K562 (cell line): ENCODE measurements around the gene SNRNP48. TPM values are rescaled to one million over a fixed set of nuclear protein-coding genes. Genes with fewer than 3 reads are reported as not detected.

ENCODE experiments used
- ATAC-seq: fragments of 200-7000 bp; cut with Tn5 transposase; 3 replicates; pipeline ENCODE4 v1.9.1; 2020; ENCODE audit warnings: moderate library complexity
- BruUV-seq: library from RNA; stranded (reverse); fragments of 400-500 nt; replicated peaks from 2 replicates; lab custom pipeline; 2021; lab: Mats Ljungman, UMichigan
- CTCF ChIA-PET: fragments of 300-600 bp; formaldehyde crosslinking; extraction: SDS; loops from one replicate; lab custom pipeline; 2021; ENCODE audit warnings: low intra/inter-chr PET ratio; lab: Yijun Ruan, JAX
- POLR2A ChIA-PET: fragments of 300-600, 350-650 bp; sonication (Branson Sonifier 250); formaldehyde crosslinking; extraction: SDS; loops from one replicate; lab custom pipeline; 2021; ENCODE audit warnings: antibody characterized with exemption, inconsistent platforms; lab: Yijun Ruan, JAX
- DNase-seq, 4 experiments: peaks; one replicate each; pipeline versions ENCODE4 v3.0.0 to v3.0.0-alpha.2; 2011 to 2018; ENCODE audit warnings: low spot score in 3 of 4, mixed read lengths in 3 of 4; ENCODE audit errors: extremely low read depth in 1 of 4
- FAIRE-seq: peaks from 2 replicates; lab custom pipeline; 2011; peaks lifted over from hg19 to GRCh38; lab: Jason Lieb, UNC
- H2AFZ ChIP-seq: 2 replicates; pipeline ENCODE4 v1.6.0; 2011; ENCODE audit warnings: low read depth, low read length, control low read depth, inconsistent platforms
- H3K27ac ChIP-seq: fragments of 200-600 bp; 3 replicates; pipeline ENCODE4 v1.8.0; 2011; ENCODE audit warnings: low read depth, mild to moderate bottlenecking, control low read depth, inconsistent platforms, low read length, moderate library complexity, mixed read lengths; ENCODE audit errors: extremely low read depth
- H3K27me3 ChIP-seq, 2 experiments: fragments of 300-600 bp in 1 of 2; 2 replicates in 1 of 2; 3 replicates in 1 of 2; pipeline versions ENCODE4 v1.6.0 to v1.8.0; 2011; ENCODE audit warnings: inconsistent platforms in 2 of 2, low read length in 2 of 2, mild to moderate bottlenecking in 1 of 2, mixed read lengths in 1 of 2, moderate library complexity in 1 of 2; ENCODE audit not compliant: control insufficient read depth in 2 of 2, insufficient read depth in 2 of 2
- H3K36me3 ChIP-seq: fragments of 300-600 bp; 3 replicates; pipeline ENCODE4 v1.8.0; 2011; ENCODE audit warnings: mild to moderate bottlenecking, low read length, inconsistent platforms; ENCODE audit not compliant: control insufficient read depth, insufficient read depth
- H3K4me1 ChIP-seq, 2 experiments: fragments of 200-600 bp in 1 of 2; replicated peaks in 1 of 2; 2 replicates in 1 of 2; 3 replicates in 1 of 2; pipeline versions ENCODE4 v1.5.1 to v1.8.0; 2011; ENCODE audit warnings: inconsistent platforms in 2 of 2, low read length in 2 of 2, mild to moderate bottlenecking in 1 of 2, mixed read lengths in 1 of 2, moderate library complexity in 1 of 2; ENCODE audit not compliant: control insufficient read depth in 2 of 2, insufficient read depth in 2 of 2
- H3K4me2 ChIP-seq: 2 replicates; pipeline ENCODE4 v1.6.1; 2011; ENCODE audit warnings: low read length, control low read depth, inconsistent platforms, mixed read lengths; ENCODE audit not compliant: insufficient read depth
- H3K4me3 ChIP-seq: fragments of 200-600 bp; sonication (generic), shearing (Covaris generic); 2 replicates; pipeline ENCODE4 v1.5.1; 2016; ENCODE audit warnings: control low read depth, inconsistent platforms
- H3K79me2 ChIP-seq: fragments of 200-600 bp; 3 replicates; pipeline ENCODE4 v1.8.0; 2011; ENCODE audit warnings: low read length, inconsistent platforms; ENCODE audit not compliant: control insufficient read depth, insufficient read depth
- H3K9ac ChIP-seq, 2 experiments: 2 replicates each; pipeline versions ENCODE4 v1.6.0 to v1.6.1; 2011; ENCODE audit warnings: low read depth in 2 of 2, low read length in 2 of 2, control low read depth in 1 of 2, inconsistent platforms in 1 of 2, mild to moderate bottlenecking in 1 of 2, mixed read lengths in 1 of 2; ENCODE audit not compliant: insufficient read depth in 1 of 2
- H3K9me1 ChIP-seq: one replicate; pipeline ENCODE4 v1.6.0; 2011; ENCODE audit warnings: inconsistent platforms, mild to moderate bottlenecking, low read length, moderate library complexity; ENCODE audit not compliant: control insufficient read depth, insufficient read depth
- H3K9me3 ChIP-seq: replicated peaks from 2 replicates; pipeline ENCODE4 v1.5.1; 2011; ENCODE audit warnings: low read depth, low read length, inconsistent platforms; ENCODE audit not compliant: control insufficient read depth, insufficient read depth
- H4K20me1 ChIP-seq: replicated peaks from 2 replicates; pipeline ENCODE4 v1.6.1; 2011; ENCODE audit warnings: low read length, inconsistent platforms, mixed read lengths; ENCODE audit not compliant: control insufficient read depth, insufficient read depth
- ATF1 ChIP-seq, 2 experiments: fragments of 450-650 bp in 1 of 2; IDR thresholded peaks; 2 replicates each; pipeline ENCODE4 v1.6.1; 2016; ENCODE audit warnings: missing compliant biosample characterization in 1 of 2, missing genetic modification characterization in 1 of 2
- CREB1 ChIP-seq, 2 experiments: sonication (generic) in 1 of 2; formaldehyde crosslinking in 1 of 2; IDR thresholded peaks; 2 replicates each; pipeline versions ENCODE4 v1.6.1 to v1.8.0; 2012 to 2022; ENCODE audit warnings: inconsistent platforms in 1 of 2, mild to moderate bottlenecking in 1 of 2, missing genetic modification reagents in 1 of 2, moderate library complexity in 1 of 2
- CREM ChIP-seq: IDR thresholded peaks from 2 replicates; pipeline ENCODE4 v1.6.1; 2014; ENCODE audit warnings: antibody characterized with exemption, low read depth
- CTCF ChIP-seq, 3 experiments: IDR thresholded peaks in 2 of 3; conservative IDR thresholded peaks in 1 of 3; 2 replicates each; pipeline ENCODE4 v1.5.1; 2011 to 2012; ENCODE audit warnings: low read length in 3 of 3, mild to moderate bottlenecking in 3 of 3, control low read depth in 2 of 3, improper control_type of control experiment in 1 of 3, inconsistent platforms in 1 of 3, low read depth in 1 of 3, mixed read lengths in 1 of 3, moderate library complexity in 1 of 3; ENCODE audit not compliant: insufficient read depth in 2 of 3
- MTF1 ChIP-seq: fragments of 250-450 bp; sonication (Bioruptor Pico); IDR thresholded peaks from 2 replicates; pipeline ENCODE4 v1.9.0; 2021; ENCODE audit warnings: moderate library complexity, mild to moderate bottlenecking, inconsistent platforms, borderline replicate concordance
- RAD21 ChIP-seq, 2 experiments: fragments of 250-450 bp in 1 of 2; fragments of 450-650 bp in 1 of 2; sonication (Bioruptor Pico) in 1 of 2; formaldehyde crosslinking in 1 of 2; IDR thresholded peaks in 1 of 2; conservative IDR thresholded peaks in 1 of 2; 2 replicates each; pipeline versions ENCODE4 v1.4.0 to v1.8.0; 2020 to 2022; ENCODE audit warnings: mild to moderate bottlenecking in 2 of 2, moderate library complexity in 1 of 2
- ZBTB5 ChIP-seq: fragments of 450-650 bp; IDR thresholded peaks from 2 replicates; pipeline ENCODE4 v1.6.1; 2017; ENCODE audit warnings: antibody characterized with exemption
- ZNF282 ChIP-seq: sonication (generic); formaldehyde crosslinking; IDR thresholded peaks from 2 replicates; pipeline ENCODE4 v1.8.1; 2023; ENCODE audit warnings: missing genetic modification reagents
- ZNF644 ChIP-seq: fragments of 200-800 bp; sonication (Bioruptor generic); IDR thresholded peaks from 2 replicates; pipeline ENCODE4 v1.6.1; 2016; ENCODE audit warnings: low read depth, missing genetic modification characterization, missing compliant biosample characterization
- WGBS: fragments of 100-300 bp; shearing (Covaris generic); methylation state at CpG from one replicate; pipeline ENCODE4 v1.1.6; 2016; ENCODE audit warnings: low coverage, mixed read lengths; ENCODE audit not compliant: insufficient coverage; ENCODE audit errors: missing lambda C conversion rate; 5-methylcytosine and 5-hydroxymethylcytosine counted together
- in situ Hi-C: fragments of 300-500 bp; cut with MboI; formaldehyde crosslinking; loops from 4 replicates; pipeline ENCODE4 v1.15.0; 2018; ENCODE audit warnings: inconsistent platforms, mixed read lengths
- intact Hi-C: fragments of 100-400 bp; cut with micrococcal nuclease; formaldehyde crosslinking; loops from 2 replicates; pipeline ENCODE4 v1.14.2; 2022
- polyA plus RNA-seq, 8 experiments: library from polyadenylated mRNA; depleted of rRNA in 4 of 8; stranded (reverse) in 5 of 8; unstranded in 3 of 8; fragments of >200 nt; fragmentation: Nextera tagmentation in 2 of 8; fragmentation: Illumina TruSeq in 1 of 8; extraction: Ambion mirVana in 2 of 8; extraction: Trizol in 1 of 8; gene quantifications; 2 replicates each; pipeline versions ENCODE4 v1.2.1 to v1.2.3, GENCODE V29; 2011 to 2014; ENCODE audit warnings: inconsistent platforms in 1 of 8, missing spikeins in 1 of 8
- total RNA-seq, 7 experiments: library from RNA; depleted of rRNA in 6 of 7; stranded (reverse); fragments of >200 nt in 6 of 7; fragmentation: Illumina TruSeq in 2 of 7; extraction: Trizol in 2 of 7; gene quantifications; 2 replicates each; pipeline versions ENCODE4 v1.2.1 to v1.2.3, GENCODE V29; 2011 to 2021; ENCODE audit warnings: low replicate concordance in 1 of 7

The SNRNP48 gene
- total and polyA plus RNA-seq, 9 of the 15 experiments (the other 6 are each of a cell fraction or from before 2014, with no cell fraction given): 6.2 to 32.9 (median 18.6) TPM

- TF ChIP-seq MTF1 (CRISPR knock-in tag) (no peak), ZBTB5 (no peak)
Observed at GRCh38 chr6:7650878-7651277, 60.9 kb downstream of the SNRNP48 start (continued).

GRCh38 chr6:7652957-7653356, 63.0 kb downstream of the SNRNP48 start:
- in situ Hi-C loops: no loop called here
- TF ChIP-seq ZNF644: no peak
- no peak for TF ChIP-seq ATF1 (CRISPR knock-in tag; IDR thresholded peaks at IDR 0.05)
- peak; percentile 75 for TF ChIP-seq ATF1 (tag; IDR thresholded peaks at IDR 0.05)
- TF ChIP-seq ZNF282 (CRISPR knock-in tag): no peak
- 0 out of 6 replicates have a peak, but pooled peaks of 1 of the 3 experiments have one; percentile 8 for TF ChIP-seq CTCF (IDR thresholded peaks at IDR 0.05 in 2 of 3, conservative IDR thresholded peaks at IDR 0.05 in 1 of 3; ENCODE audit: insufficient read depth in 2 of 3, low read depth in 1 of 3, low read length in 3 of 3)
- peak; percentile 42; the same call in 1 of the 2 replicates for TF ChIP-seq CREM
- 0 out of 2 replicates have a peak, but pooled peaks have one; percentile 28 for TF ChIP-seq CREB1 (IDR thresholded peaks at IDR 0.05)
- no peak for TF ChIP-seq CREB1 (CRISPR knock-in tag; IDR thresholded peaks at IDR 0.05)
- TF ChIP-seq RAD21 (CRISPR knock-in tag; conservative IDR thresholded peaks at IDR 0.05 in 1 of 2, IDR thresholded peaks at IDR 0.05 in 1 of 2): peak in 1 of 2 experiments; percentile 9; a peak in 1 of 4 replicates
- ChIA-PET POLR2A (no interaction called here), CTCF (no interaction called here)
- ATAC-seq (peak; percentile 60), DNase-seq (peak in 1 of 4 experiments; percentile 6), FAIRE-seq (no peak)
- Histone ChIP-seq H3K4me3 (no peak overlapping the region), H3K4me1 (no peaks in the 10 kb centered on the region), H3K27ac (no peak overlapping the region), H3K9me1 (no peaks in the 10 kb centered on the region), H3K9me3 (no peaks in the 10 kb centered on the region), H3K9ac (no peak overlapping the region), H3K4me2 (no peak overlapping the region), H3K79me2 (no peaks in the 10 kb centered on the region), H4K20me1 (no peaks in the 10 kb centered on the region; the same call in 1 of the 2 replicates), H3K27me3 (peaks cover 40 to 61% of the 10 kb centered on the region in 2 experiments), H2AFZ (no peak overlapping the region), H3K36me3 (no peaks in the 10 kb centered on the region)
- 0% methylated on average over 3 of the region's 3 CpGs for WGBS
- BruUV-seq: no TSS peak
- intact Hi-C loops: no loop called here
